GM12878 (cell line): ENCODE measurements around the gene DGKE. TPM values are rescaled to one million over a fixed set of nuclear protein-coding genes. Genes with fewer than 3 reads are reported as not detected.

Experiments
- ASH2L ChIP-seq: fragments of 300-600, 200-600 bp; sonication (generic); IDR thresholded peaks from 2 replicates; pipeline ENCODE4 v1.6.1; 2017; ENCODE audit warnings: low read depth, mild to moderate bottlenecking, borderline replicate concordance
- BMI1 ChIP-seq: fragments of 450-650 bp; IDR thresholded peaks from 2 replicates; pipeline ENCODE4 v1.6.1; 2016; ENCODE audit warnings: mild to moderate bottlenecking, moderate library complexity, borderline replicate concordance
- CBFB ChIP-seq: IDR thresholded peaks from 2 replicates; pipeline ENCODE4 v1.6.1; 2016; ENCODE audit warnings: antibody characterized with exemption, low read depth
- CEBPB ChIP-seq, 2 experiments: fragments of 150-350 bp in 1 of 2; IDR thresholded peaks; 2 replicates each; pipeline ENCODE4 v1.6.1; 2012 to 2014; ENCODE audit warnings: low read depth in 2 of 2, low read length in 2 of 2, borderline replicate concordance in 1 of 2, inconsistent platforms in 1 of 2
- CHD1 ChIP-seq: IDR thresholded peaks from 2 replicates; pipeline ENCODE4 v1.6.1; 2012; ENCODE audit warnings: low read depth, low read length, improper control_type of control experiment
- MTA3 ChIP-seq: IDR thresholded peaks from 2 replicates; pipeline ENCODE4 v1.6.1; 2012; ENCODE audit warnings: low read length, inconsistent platforms, borderline replicate concordance
- POU2F2 ChIP-seq: IDR thresholded peaks from 3 replicates; pipeline ENCODE4 v1.6.1; 2011; ENCODE audit warnings: low read depth, mild to moderate bottlenecking, low read length, borderline replicate concordance
- RELA ChIP-seq: fragments of 450-650 bp; IDR thresholded peaks from 2 replicates; pipeline ENCODE4 v1.8.0; 2014; ENCODE audit warnings: borderline replicate concordance; ENCODE audit not compliant: partially characterized antibody
- TAF1 ChIP-seq: IDR thresholded peaks from 2 replicates; pipeline ENCODE4 v1.6.1; 2011; ENCODE audit warnings: mild to moderate bottlenecking, low read depth, low read length, borderline replicate concordance
- ZNF217 ChIP-seq: fragments of 450-650 bp; IDR thresholded peaks from 2 replicates; pipeline ENCODE4 v1.6.1; 2017; ENCODE audit warnings: antibody characterized with exemption, mild to moderate bottlenecking
- polyA plus RNA-seq, 11 experiments: library from polyadenylated mRNA; depleted of rRNA in 4 of 11; unstranded in 6 of 11; stranded (reverse) in 5 of 11; fragments of >200 nt; fragmentation: Nextera tagmentation in 4 of 11; fragmentation: Illumina TruSeq in 1 of 11; extraction: Ambion mirVana in 4 of 11; extraction: Trizol in 1 of 11; gene quantifications; 1 replicate in 1 of 11; 2 replicates in 10 of 11; pipeline versions ENCODE4 v1.2.1 to v1.2.3, GENCODE V29; 2011 to 2016; ENCODE audit warnings: inconsistent platforms in 2 of 11, missing spikeins in 2 of 11, low read depth in 1 of 11
- total RNA-seq, 4 experiments: library from RNA; depleted of rRNA in 3 of 4; stranded (reverse); fragments of >200 nt in 3 of 4; fragmentation: Illumina TruSeq in 1 of 4; extraction: Trizol in 1 of 4; gene quantifications; 2 replicates each; pipeline versions ENCODE4 v1.2.1 to v1.2.3, GENCODE V29; 2013 to 2021
- TF ChIP-seq, protein P1 (sequence below): IDR thresholded peaks from 2 replicates; pipeline ENCODE4 v1.6.1; 2012; ENCODE audit warnings: mild to moderate bottlenecking, low read depth, low read length
- TF ChIP-seq, protein P2 (sequence below): fragments of 450-650 bp; formaldehyde crosslinking; IDR thresholded peaks from 2 replicates; pipeline ENCODE4 v1.5.0; 2022; ENCODE audit warnings: mild to moderate bottlenecking, missing genetic modification characterization
- TF ChIP-seq, protein P3 (sequence below): fragments of 450-650 bp; IDR thresholded peaks from 2 replicates; pipeline ENCODE4 v1.6.1; 2017; ENCODE audit warnings: borderline replicate concordance

The DGKE gene
- total and polyA plus RNA-seq, 10 of the 15 experiments (the other 5 are each of a cell fraction or from before 2014, with no cell fraction given): 2.8 to 18.0 (median 11.6) TPM

DNA sequence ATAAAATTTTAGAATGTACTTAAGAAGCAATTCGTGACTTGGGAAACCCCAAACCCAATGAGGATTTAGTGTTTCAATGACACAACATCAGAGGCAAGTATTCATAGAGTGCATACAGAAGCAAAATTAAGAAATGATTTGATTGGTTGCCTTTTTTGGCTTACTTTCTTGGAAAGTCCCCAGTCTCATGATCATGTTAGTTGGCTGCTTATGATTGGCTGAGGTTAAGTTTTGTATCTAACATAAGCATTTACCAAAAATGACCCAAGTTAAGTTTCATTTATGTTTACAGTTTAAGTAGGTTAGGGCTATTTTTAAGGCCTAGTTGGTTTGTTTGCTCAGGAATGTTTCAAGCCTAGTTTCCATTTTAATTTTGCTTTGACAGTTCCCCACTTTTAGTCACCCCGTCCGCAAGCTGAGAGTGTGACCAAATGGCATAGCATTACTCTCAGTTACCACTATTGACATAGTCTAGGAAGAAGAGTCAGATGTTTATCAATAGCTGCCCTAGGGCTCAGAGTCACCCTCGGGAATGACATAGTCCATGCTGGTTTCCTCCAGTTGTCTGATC is 36.2 kb downstream of the DGKE start (continued):
- TF ChIP-seq, protein P1, sequence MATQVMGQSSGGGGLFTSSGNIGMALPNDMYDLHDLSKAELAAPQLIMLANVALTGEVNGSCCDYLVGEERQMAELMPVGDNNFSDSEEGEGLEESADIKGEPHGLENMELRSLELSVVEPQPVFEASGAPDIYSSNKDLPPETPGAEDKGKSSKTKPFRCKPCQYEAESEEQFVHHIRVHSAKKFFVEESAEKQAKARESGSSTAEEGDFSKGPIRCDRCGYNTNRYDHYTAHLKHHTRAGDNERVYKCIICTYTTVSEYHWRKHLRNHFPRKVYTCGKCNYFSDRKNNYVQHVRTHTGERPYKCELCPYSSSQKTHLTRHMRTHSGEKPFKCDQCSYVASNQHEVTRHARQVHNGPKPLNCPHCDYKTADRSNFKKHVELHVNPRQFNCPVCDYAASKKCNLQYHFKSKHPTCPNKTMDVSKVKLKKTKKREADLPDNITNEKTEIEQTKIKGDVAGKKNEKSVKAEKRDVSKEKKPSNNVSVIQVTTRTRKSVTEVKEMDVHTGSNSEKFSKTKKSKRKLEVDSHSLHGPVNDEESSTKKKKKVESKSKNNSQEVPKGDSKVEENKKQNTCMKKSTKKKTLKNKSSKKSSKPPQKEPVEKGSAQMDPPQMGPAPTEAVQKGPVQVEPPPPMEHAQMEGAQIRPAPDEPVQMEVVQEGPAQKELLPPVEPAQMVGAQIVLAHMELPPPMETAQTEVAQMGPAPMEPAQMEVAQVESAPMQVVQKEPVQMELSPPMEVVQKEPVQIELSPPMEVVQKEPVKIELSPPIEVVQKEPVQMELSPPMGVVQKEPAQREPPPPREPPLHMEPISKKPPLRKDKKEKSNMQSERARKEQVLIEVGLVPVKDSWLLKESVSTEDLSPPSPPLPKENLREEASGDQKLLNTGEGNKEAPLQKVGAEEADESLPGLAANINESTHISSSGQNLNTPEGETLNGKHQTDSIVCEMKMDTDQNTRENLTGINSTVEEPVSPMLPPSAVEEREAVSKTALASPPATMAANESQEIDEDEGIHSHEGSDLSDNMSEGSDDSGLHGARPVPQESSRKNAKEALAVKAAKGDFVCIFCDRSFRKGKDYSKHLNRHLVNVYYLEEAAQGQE: no peak
- TF ChIP-seq ASH2L: no peak
- no peak for TF ChIP-seq CHD1
- TF ChIP-seq, protein P2, sequence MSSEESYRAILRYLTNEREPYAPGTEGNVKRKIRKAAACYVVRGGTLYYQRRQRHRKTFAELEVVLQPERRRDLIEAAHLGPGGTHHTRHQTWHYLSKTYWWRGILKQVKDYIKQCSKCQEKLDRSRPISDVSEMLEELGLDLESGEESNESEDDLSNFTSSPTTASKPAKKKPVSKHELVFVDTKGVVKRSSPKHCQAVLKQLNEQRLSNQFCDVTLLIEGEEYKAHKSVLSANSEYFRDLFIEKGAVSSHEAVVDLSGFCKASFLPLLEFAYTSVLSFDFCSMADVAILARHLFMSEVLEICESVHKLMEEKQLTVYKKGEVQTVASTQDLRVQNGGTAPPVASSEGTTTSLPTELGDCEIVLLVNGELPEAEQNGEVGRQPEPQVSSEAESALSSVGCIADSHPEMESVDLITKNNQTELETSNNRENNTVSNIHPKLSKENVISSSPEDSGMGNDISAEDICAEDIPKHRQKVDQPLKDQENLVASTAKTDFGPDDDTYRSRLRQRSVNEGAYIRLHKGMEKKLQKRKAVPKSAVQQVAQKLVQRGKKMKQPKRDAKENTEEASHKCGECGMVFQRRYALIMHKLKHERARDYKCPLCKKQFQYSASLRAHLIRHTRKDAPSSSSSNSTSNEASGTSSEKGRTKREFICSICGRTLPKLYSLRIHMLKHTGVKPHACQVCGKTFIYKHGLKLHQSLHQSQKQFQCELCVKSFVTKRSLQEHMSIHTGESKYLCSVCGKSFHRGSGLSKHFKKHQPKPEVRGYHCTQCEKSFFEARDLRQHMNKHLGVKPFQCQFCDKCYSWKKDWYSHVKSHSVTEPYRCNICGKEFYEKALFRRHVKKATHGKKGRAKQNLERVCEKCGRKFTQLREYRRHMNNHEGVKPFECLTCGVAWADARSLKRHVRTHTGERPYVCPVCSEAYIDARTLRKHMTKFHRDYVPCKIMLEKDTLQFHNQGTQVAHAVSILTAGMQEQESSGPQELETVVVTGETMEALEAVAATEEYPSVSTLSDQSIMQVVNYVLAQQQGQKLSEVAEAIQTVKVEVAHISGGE (CRISPR knock-in tag): no peak
- no peak for TF ChIP-seq BMI1
- TF ChIP-seq CBFB: 0 out of 2 replicates have a peak, but pooled peaks have one; percentile 36
- no peak for TF ChIP-seq RELA
- TF ChIP-seq MTA3: no peak
- TF ChIP-seq CEBPB (IDR thresholded peaks at IDR 0.05; ENCODE audit: borderline replicate concordance in 1 of 2, low read depth in 2 of 2, low read length in 2 of 2): no peak
- TF ChIP-seq TAF1: 0 out of 2 replicates have a peak, but pooled peaks have one; percentile 17
- no peak for TF ChIP-seq ZNF217
- 0 out of 3 replicates have a peak, but pooled peaks have one; percentile 19 for TF ChIP-seq POU2F2
- TF ChIP-seq, protein P3, sequence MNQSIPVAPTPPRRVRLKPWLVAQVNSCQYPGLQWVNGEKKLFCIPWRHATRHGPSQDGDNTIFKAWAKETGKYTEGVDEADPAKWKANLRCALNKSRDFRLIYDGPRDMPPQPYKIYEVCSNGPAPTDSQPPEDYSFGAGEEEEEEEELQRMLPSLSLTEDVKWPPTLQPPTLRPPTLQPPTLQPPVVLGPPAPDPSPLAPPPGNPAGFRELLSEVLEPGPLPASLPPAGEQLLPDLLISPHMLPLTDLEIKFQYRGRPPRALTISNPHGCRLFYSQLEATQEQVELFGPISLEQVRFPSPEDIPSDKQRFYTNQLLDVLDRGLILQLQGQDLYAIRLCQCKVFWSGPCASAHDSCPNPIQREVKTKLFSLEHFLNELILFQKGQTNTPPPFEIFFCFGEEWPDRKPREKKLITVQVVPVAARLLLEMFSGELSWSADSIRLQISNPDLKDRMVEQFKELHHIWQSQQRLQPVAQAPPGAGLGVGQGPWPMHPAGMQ: no peak
